NB4 (cell line): Measurements from ENCODE around the gene SEPTIN8.

Source experiments
- DNase-seq: peaks from one replicate; pipeline ENCODE4 v3.0.0; 2010; ENCODE audit warnings: low read depth
- H3K4me3 ChIP-seq: one replicate; pipeline ENCODE4 v1.5.1; 2011; ENCODE audit warnings: mild to moderate bottlenecking, low read depth, low read length, moderate library complexity
- CTCF ChIP-seq: IDR thresholded peaks from one replicate; pipeline ENCODE4 v1.5.1; 2012; ENCODE audit warnings: low read depth, low read length
- MYC ChIP-seq: IDR thresholded peaks from 2 replicates; pipeline ENCODE4 v1.6.1; 2011; ENCODE audit warnings: low read depth, low read length
- POLR2A ChIP-seq: IDR thresholded peaks from 2 replicates; pipeline ENCODE4 v1.6.1; 2011; ENCODE audit warnings: mild to moderate bottlenecking; ENCODE audit not compliant: insufficient read length; ENCODE audit errors: extremely low read depth
- TF ChIP-seq, protein P1 (sequence below): IDR thresholded peaks from 2 replicates; pipeline ENCODE4 v1.6.1; 2011; ENCODE audit warnings: low read depth, low read length

SEPTIN8 gene

DNA sequence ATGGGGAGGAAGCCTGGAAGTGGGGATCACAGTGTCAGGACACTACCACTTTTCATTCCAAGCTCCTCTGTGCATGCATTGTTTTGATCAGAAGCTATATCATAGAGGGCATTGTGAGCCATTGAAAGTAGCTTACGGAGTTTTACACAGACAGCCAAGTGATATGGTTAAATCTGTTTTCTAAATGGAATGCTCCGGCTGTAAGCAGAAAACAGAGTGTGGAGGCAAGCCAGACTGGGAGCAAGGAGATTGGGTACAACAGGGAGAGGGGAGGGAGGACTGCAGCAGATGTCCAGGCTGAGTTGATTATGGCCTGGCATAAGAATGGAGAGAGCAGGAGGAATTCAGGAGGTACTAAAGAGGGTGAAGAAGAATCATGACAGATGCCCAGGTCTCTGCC lies 20.6 kb upstream of the SEPTIN8 start:
- TF ChIP-seq CTCF: no peak
- TF ChIP-seq POLR2A: no peak
- TF ChIP-seq, protein P1, sequence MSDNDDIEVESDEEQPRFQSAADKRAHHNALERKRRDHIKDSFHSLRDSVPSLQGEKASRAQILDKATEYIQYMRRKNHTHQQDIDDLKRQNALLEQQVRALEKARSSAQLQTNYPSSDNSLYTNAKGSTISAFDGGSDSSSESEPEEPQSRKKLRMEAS: no peak
- no peak for TF ChIP-seq MYC
- DNase-seq: no peak
- H3K4me3 ChIP-seq: no peak overlapping the region

- DNase-seq: no peak
- no peak overlapping the region for H3K4me3 ChIP-seq
- no peak for TF ChIP-seq MYC
- TF ChIP-seq, protein P1: no peak
- TF ChIP-seq POLR2A: no peak
- no peak for TF ChIP-seq CTCF
Measured at GRCh38 chr5:132791026-132791425, 14.0 kb upstream of the SEPTIN8 start.

GRCh38 chr5:132790201-132790865 lies 13.3 kb upstream of the SEPTIN8 start:
- TF ChIP-seq, protein P1: no peak
- TF ChIP-seq CTCF: no peak
- no peak for TF ChIP-seq POLR2A
- TF ChIP-seq MYC: no peak
- H3K4me3 ChIP-seq: no peak overlapping the region
- no peak for DNase-seq

DNA sequence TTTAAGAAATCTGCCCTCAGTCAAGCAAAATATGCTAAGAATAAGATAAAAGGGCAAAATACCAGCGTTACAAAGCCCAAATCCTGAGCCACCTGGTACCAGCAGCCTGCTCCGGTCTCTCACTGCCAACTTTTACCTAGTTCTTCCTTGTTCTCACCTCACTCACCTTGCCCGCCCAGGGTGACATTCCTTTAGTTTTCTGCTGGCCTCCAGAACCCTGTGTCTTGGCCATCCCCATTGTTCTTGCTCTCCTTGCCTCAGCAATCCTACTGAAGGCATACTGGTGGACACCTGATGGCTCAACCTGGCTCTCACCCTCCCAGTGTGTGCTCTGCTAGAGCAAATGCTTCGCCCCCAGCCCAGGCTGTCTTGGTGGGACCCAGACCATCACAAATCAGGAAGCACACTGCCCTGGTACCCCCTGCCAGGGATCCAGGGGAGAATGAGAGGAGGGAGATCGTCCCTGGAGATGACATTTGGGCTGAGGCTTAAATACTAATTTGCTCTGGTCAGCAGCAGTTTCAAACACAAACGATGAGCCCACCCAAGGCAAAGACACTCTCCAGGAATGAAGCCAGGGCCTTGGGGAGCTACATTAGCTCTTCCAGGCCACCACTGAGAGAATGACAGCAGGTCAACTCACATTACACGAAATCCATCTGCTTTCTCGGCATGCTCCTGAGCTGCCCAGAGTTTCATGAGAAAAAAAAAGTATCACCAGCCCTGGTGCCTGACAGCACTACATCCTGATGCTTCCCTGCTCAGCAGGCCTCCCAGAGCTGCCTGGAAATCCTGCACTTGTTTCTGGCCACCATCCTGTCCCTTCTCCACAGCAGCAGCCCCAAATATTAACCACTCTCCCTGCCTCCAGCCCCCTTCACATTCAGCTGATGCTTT lies 12.2 kb upstream of the SEPTIN8 start:
- no peak for DNase-seq
- TF ChIP-seq, protein P1: no peak
- no peak for TF ChIP-seq CTCF
- TF ChIP-seq POLR2A: no peak
- no peak for TF ChIP-seq MYC
- no peak overlapping the region for H3K4me3 ChIP-seq

DNA sequence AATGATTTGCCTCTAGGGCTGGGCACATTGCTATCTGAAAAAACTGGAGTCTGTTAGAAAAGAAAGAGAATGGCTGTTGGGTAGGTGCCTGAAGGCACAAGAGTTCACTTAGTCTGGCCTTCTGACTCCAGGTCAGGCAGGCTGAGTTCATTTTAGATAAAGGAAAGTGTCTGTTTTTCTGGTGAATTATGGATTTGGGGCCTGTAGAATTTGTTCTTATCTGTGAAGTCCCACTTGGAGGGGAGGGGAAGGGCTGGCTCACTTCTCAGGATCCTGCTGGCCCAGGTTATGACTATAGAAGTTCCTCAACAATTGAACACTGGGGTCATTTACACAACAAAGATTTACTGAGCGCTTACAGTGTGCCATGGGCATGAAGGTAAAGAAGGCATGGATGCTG lies 11.5 kb upstream of the SEPTIN8 start:
- no peak overlapping the region for H3K4me3 ChIP-seq
- TF ChIP-seq POLR2A: no peak
- TF ChIP-seq, protein P1: no peak
- no peak for TF ChIP-seq CTCF
- TF ChIP-seq MYC: no peak
- no peak for DNase-seq
